K562 (cell line): ENCODE measurements around the gene PRM3. TPM values are rescaled to one million over a fixed set of nuclear protein-coding genes. Genes with fewer than 3 reads are reported as not detected.

Experiments used
- ATAC-seq: fragments of 200-7000 bp; cut with Tn5 transposase; 3 replicates; pipeline ENCODE4 v1.9.1; 2020; ENCODE audit warnings: moderate library complexity
- BruUV-seq: library from RNA; stranded (reverse); fragments of 400-500 nt; replicated peaks from 2 replicates; lab custom pipeline; 2021; lab: Mats Ljungman, UMichigan
- CTCF ChIA-PET: fragments of 300-600 bp; formaldehyde crosslinking; extraction: SDS; loops from one replicate; lab custom pipeline; 2021; ENCODE audit warnings: low intra/inter-chr PET ratio; lab: Yijun Ruan, JAX
- POLR2A ChIA-PET: fragments of 300-600, 350-650 bp; sonication (Branson Sonifier 250); formaldehyde crosslinking; extraction: SDS; loops from one replicate; lab custom pipeline; 2021; ENCODE audit warnings: antibody characterized with exemption, inconsistent platforms; lab: Yijun Ruan, JAX
- DNase-seq, 4 experiments: peaks; one replicate each; pipeline versions ENCODE4 v3.0.0 to v3.0.0-alpha.2; 2011 to 2018; ENCODE audit warnings: low spot score in 3 of 4, mixed read lengths in 3 of 4; ENCODE audit errors: extremely low read depth in 1 of 4
- FAIRE-seq: peaks from 2 replicates; lab custom pipeline; 2011; peaks lifted over from hg19 to GRCh38; lab: Jason Lieb, UNC
- H2AFZ ChIP-seq: 2 replicates; pipeline ENCODE4 v1.6.0; 2011; ENCODE audit warnings: low read depth, low read length, control low read depth, inconsistent platforms
- H3K27ac ChIP-seq: fragments of 200-600 bp; 3 replicates; pipeline ENCODE4 v1.8.0; 2011; ENCODE audit warnings: low read depth, mild to moderate bottlenecking, control low read depth, inconsistent platforms, low read length, moderate library complexity, mixed read lengths; ENCODE audit errors: extremely low read depth
- H3K27me3 ChIP-seq, 2 experiments: fragments of 300-600 bp in 1 of 2; 2 replicates in 1 of 2; 3 replicates in 1 of 2; pipeline versions ENCODE4 v1.6.0 to v1.8.0; 2011; ENCODE audit warnings: inconsistent platforms in 2 of 2, low read length in 2 of 2, mild to moderate bottlenecking in 1 of 2, mixed read lengths in 1 of 2, moderate library complexity in 1 of 2; ENCODE audit not compliant: control insufficient read depth in 2 of 2, insufficient read depth in 2 of 2
- H3K36me3 ChIP-seq: fragments of 300-600 bp; 3 replicates; pipeline ENCODE4 v1.8.0; 2011; ENCODE audit warnings: mild to moderate bottlenecking, low read length, inconsistent platforms; ENCODE audit not compliant: control insufficient read depth, insufficient read depth
- H3K4me1 ChIP-seq, 2 experiments: fragments of 200-600 bp in 1 of 2; replicated peaks in 1 of 2; 2 replicates in 1 of 2; 3 replicates in 1 of 2; pipeline versions ENCODE4 v1.5.1 to v1.8.0; 2011; ENCODE audit warnings: inconsistent platforms in 2 of 2, low read length in 2 of 2, mild to moderate bottlenecking in 1 of 2, mixed read lengths in 1 of 2, moderate library complexity in 1 of 2; ENCODE audit not compliant: control insufficient read depth in 2 of 2, insufficient read depth in 2 of 2
- H3K4me2 ChIP-seq: 2 replicates; pipeline ENCODE4 v1.6.1; 2011; ENCODE audit warnings: low read length, control low read depth, inconsistent platforms, mixed read lengths; ENCODE audit not compliant: insufficient read depth
- H3K4me3 ChIP-seq: fragments of 200-600 bp; sonication (generic), shearing (Covaris generic); 2 replicates; pipeline ENCODE4 v1.5.1; 2016; ENCODE audit warnings: control low read depth, inconsistent platforms
- H3K79me2 ChIP-seq: fragments of 200-600 bp; 3 replicates; pipeline ENCODE4 v1.8.0; 2011; ENCODE audit warnings: low read length, inconsistent platforms; ENCODE audit not compliant: control insufficient read depth, insufficient read depth
- H3K9ac ChIP-seq, 2 experiments: 2 replicates each; pipeline versions ENCODE4 v1.6.0 to v1.6.1; 2011; ENCODE audit warnings: low read depth in 2 of 2, low read length in 2 of 2, control low read depth in 1 of 2, inconsistent platforms in 1 of 2, mild to moderate bottlenecking in 1 of 2, mixed read lengths in 1 of 2; ENCODE audit not compliant: insufficient read depth in 1 of 2
- H3K9me1 ChIP-seq: one replicate; pipeline ENCODE4 v1.6.0; 2011; ENCODE audit warnings: inconsistent platforms, mild to moderate bottlenecking, low read length, moderate library complexity; ENCODE audit not compliant: control insufficient read depth, insufficient read depth
- H3K9me3 ChIP-seq: replicated peaks from 2 replicates; pipeline ENCODE4 v1.5.1; 2011; ENCODE audit warnings: low read depth, low read length, inconsistent platforms; ENCODE audit not compliant: control insufficient read depth, insufficient read depth
- H4K20me1 ChIP-seq: replicated peaks from 2 replicates; pipeline ENCODE4 v1.6.1; 2011; ENCODE audit warnings: low read length, inconsistent platforms, mixed read lengths; ENCODE audit not compliant: control insufficient read depth, insufficient read depth
- KDM5B ChIP-seq: fragments of 200-600 bp; sonication (generic); IDR thresholded peaks from 2 replicates; pipeline ENCODE4 v1.6.1; 2012; ENCODE audit warnings: low read depth, mild to moderate bottlenecking, moderate library complexity, low read length, control low read depth, inconsistent platforms; ENCODE audit not compliant: insufficient replicate concordance
- MLLT1 ChIP-seq, 2 experiments: fragments of 450-650 bp; IDR thresholded peaks; 2 replicates each; pipeline ENCODE4 v1.6.1; 2016
- POLR2B ChIP-seq: fragments of 450-650 bp; IDR thresholded peaks from 2 replicates; pipeline ENCODE4 v1.6.1; 2018; ENCODE audit warnings: low read depth; ENCODE audit not compliant: partially characterized antibody
- VEZF1 ChIP-seq: fragments of 200-800 bp; sonication (Bioruptor generic); IDR thresholded peaks from 2 replicates; pipeline ENCODE4 v1.6.1; 2017; ENCODE audit warnings: missing genetic modification characterization, missing compliant biosample characterization
- ZBTB33 ChIP-seq: sonication (generic); formaldehyde crosslinking; IDR thresholded peaks from 2 replicates; pipeline ENCODE4 v1.8.1; 2023; ENCODE audit warnings: mild to moderate bottlenecking, missing genetic modification reagents
- WGBS: fragments of 100-300 bp; shearing (Covaris generic); methylation state at CpG from one replicate; pipeline ENCODE4 v1.1.6; 2016; ENCODE audit warnings: low coverage, mixed read lengths; ENCODE audit not compliant: insufficient coverage; ENCODE audit errors: missing lambda C conversion rate; 5-methylcytosine and 5-hydroxymethylcytosine counted together
- in situ Hi-C: fragments of 300-500 bp; cut with MboI; formaldehyde crosslinking; loops from 4 replicates; pipeline ENCODE4 v1.15.0; 2018; ENCODE audit warnings: inconsistent platforms, mixed read lengths
- intact Hi-C: fragments of 100-400 bp; cut with micrococcal nuclease; formaldehyde crosslinking; loops from 2 replicates; pipeline ENCODE4 v1.14.2; 2022
- polyA plus RNA-seq, 8 experiments: library from polyadenylated mRNA; depleted of rRNA in 4 of 8; stranded (reverse) in 5 of 8; unstranded in 3 of 8; fragments of >200 nt; fragmentation: Nextera tagmentation in 2 of 8; fragmentation: Illumina TruSeq in 1 of 8; extraction: Ambion mirVana in 2 of 8; extraction: Trizol in 1 of 8; gene quantifications; 2 replicates each; pipeline versions ENCODE4 v1.2.1 to v1.2.3, GENCODE V29; 2011 to 2014; ENCODE audit warnings: inconsistent platforms in 1 of 8, missing spikeins in 1 of 8
- total RNA-seq, 7 experiments: library from RNA; depleted of rRNA in 6 of 7; stranded (reverse); fragments of >200 nt in 6 of 7; fragmentation: Illumina TruSeq in 2 of 7; extraction: Trizol in 2 of 7; gene quantifications; 2 replicates each; pipeline versions ENCODE4 v1.2.1 to v1.2.3, GENCODE V29; 2011 to 2021; ENCODE audit warnings: low replicate concordance in 1 of 7

The PRM3 gene
- total and polyA plus RNA-seq, 9 of the 15 experiments (the other 6 are each of a cell fraction or from before 2014, with no cell fraction given) = not detected

GRCh38 chr16:11250786-11251524 is 22.5 kb downstream of the PRM3 start:
- intact Hi-C loops (loop anchor here (10.0 kb wide), 2 partner anchors 46 to 116 kb away; no protein-coding TSS in a partner anchor), in situ Hi-C loops (no loop called here)
- peaks cover 30 to 38% of the 10 kb centered on the region in 2 experiments; a peak in 4 of 5 replicates for H3K4me1 ChIP-seq
- no peaks in the 10 kb centered on the region for H3K27me3 ChIP-seq
- BruUV-seq = no TSS peak
- peaks cover 33% of the 10 kb centered on the region for H3K79me2 ChIP-seq
- H3K9me3 ChIP-seq = no peaks in the 10 kb centered on the region
- WGBS = 90% methylated on average over 10 of the region's 10 CpGs
- peaks cover 25% of the 10 kb centered on the region; the same call in 1 of the 3 replicates for H3K36me3 ChIP-seq
- CTCF ChIA-PET = no interaction called here
- H3K9ac ChIP-seq = no peak overlapping the region
- FAIRE-seq = no peak
- TF ChIP-seq VEZF1 (CRISPR knock-in tag) = no peak
- peak; percentile 94 for TF ChIP-seq ZBTB33 (CRISPR knock-in tag)
- TF ChIP-seq POLR2B = peak; percentile 17
- TF ChIP-seq KDM5B = peak; percentile 5
- 0 out of 4 replicates have a peak, but pooled peaks of 1 of the 2 experiments have one; percentile 50 for TF ChIP-seq MLLT1 (IDR thresholded peaks at IDR 0.05)
- no peak overlapping the region for H3K4me2 ChIP-seq
- H4K20me1 ChIP-seq = no peaks in the 10 kb centered on the region; the same call in 1 of the 2 replicates
- POLR2A ChIA-PET = interaction anchor here (0.7 to 2.1 kb wide), 6 partner anchors 8 to 279 kb away, joined by 3 to 9 read pairs (median 4); no protein-coding TSS in a partner anchor
- H2AFZ ChIP-seq = no peak overlapping the region
- no peak overlapping the region for H3K4me3 ChIP-seq
- H3K27ac ChIP-seq = no peak overlapping the region
- no peak for ATAC-seq
- H3K9me1 ChIP-seq = no peaks in the 10 kb centered on the region
- DNase-seq = no peak
